ENCODE data around the gene FNDC4.

Gene FNDC4

GRCh38 chr2:27489118-27489497 is 5.9 kb downstream of the FNDC4 start:
- peak in 1 of 2 experiments; percentile 5 for DNase-seq (ENCODE audit: low read depth in 1 of 2, low spot score in 1 of 2)
- TF ChIP-seq JUND (IDR thresholded peaks at IDR 0.05; ENCODE audit: low read depth), result no peak

GRCh38 chr2:27485496-27485895 is 9.5 kb downstream of the FNDC4 start:
- in situ Hi-C loops (cut with HindIII; ENCODE audit: low pct_unique_long_range_greater_than_20kb, low sequenced_read_pairs), result no loop called here
- no peak for DNase-seq (ENCODE audit: low read depth in 1 of 2, low spot score in 1 of 2)
- no peak for TF ChIP-seq JUND (IDR thresholded peaks at IDR 0.05; ENCODE audit: low read depth)

More at GRCh38 chr2:27489118-27489497, 5.9 kb downstream of the FNDC4 start:
- in situ Hi-C loops (cut with HindIII; ENCODE audit: low pct_unique_long_range_greater_than_20kb, low sequenced_read_pairs), result no loop called here

DNA sequence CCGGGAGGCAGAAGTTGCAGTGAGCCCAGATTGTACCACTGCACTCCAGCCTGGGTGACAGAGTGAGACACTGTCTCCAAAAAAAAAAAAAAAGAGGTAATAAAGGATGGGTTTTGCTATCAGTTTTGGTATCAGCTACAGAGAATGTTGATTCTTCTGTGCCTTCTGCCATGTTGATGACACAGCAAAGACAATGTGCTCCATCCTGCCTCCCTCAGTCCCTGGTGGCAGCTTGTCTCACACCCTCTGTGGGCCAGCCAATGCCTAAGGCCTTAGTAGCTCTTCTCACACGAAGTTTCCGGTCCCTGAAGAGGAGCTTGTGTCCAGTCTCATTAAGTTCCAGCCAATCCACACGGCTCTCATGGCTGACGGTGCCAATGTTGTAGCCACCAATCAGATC is 23.0 kb downstream of the FNDC4 start:
- no peak for DNase-seq (ENCODE audit: low read depth in 1 of 2, low spot score in 1 of 2)

DNA sequence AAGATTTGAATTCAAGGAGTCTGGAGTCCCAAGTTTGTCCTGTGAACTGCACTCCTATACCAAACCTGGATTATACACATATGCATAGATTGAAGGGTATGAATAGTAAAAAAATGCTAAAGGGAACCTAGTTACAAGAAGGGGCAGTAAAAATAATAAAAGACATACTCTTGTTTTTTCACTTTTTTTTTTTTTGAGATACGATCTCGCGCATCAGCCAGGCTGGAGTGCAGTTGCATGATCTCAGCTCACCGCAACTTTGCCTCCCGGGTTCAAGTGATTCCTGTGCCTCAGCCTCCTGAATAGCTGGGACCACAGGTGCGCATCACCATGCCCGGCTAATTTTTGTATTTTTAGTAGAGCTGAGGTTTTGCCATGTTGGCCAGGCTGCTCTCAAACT is 30.6 kb downstream of the FNDC4 start:
- no peak for DNase-seq (ENCODE audit: low read depth in 1 of 2, low spot score in 1 of 2)
- in situ Hi-C loops (cut with HindIII; ENCODE audit: low pct_unique_long_range_greater_than_20kb, low sequenced_read_pairs), result no loop called here
- no peak for TF ChIP-seq JUND (IDR thresholded peaks at IDR 0.05; ENCODE audit: low read depth)

More for the DNA sequence above, 23.0 kb downstream of the FNDC4 start:
- in situ Hi-C loops (cut with HindIII; ENCODE audit: low pct_unique_long_range_greater_than_20kb, low sequenced_read_pairs), result no loop called here
- TF ChIP-seq JUND (IDR thresholded peaks at IDR 0.05; ENCODE audit: low read depth), result no peak

GRCh38 chr2:27461118-27461517 is 33.9 kb downstream of the FNDC4 start:
- no peak for TF ChIP-seq JUND (IDR thresholded peaks at IDR 0.05; ENCODE audit: low read depth)
- DNase-seq (ENCODE audit: low read depth in 1 of 2, low spot score in 1 of 2), result no peak
- in situ Hi-C loops (cut with HindIII; ENCODE audit: low pct_unique_long_range_greater_than_20kb, low sequenced_read_pairs), result no loop called here

DNA sequence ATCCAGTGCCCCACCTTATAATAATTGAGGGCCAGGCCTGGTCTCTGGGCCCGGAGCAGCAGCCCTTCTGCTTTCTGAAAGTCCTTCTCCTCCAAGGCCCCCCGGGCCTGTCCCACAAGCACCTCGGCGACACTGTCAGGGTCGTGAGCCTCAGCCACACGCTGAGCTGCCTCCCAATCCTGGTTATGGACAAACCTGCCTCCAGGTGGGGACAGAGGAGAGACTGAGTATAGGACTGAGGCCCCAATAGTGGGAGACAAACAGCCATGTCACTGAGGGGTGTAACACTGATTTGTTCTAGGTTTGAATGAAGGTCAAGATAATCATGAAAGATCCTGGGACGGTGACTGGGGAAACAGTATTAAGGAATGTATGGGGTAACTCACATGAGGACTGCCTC is 41.0 kb downstream of the FNDC4 start:
- TF ChIP-seq JUND (IDR thresholded peaks at IDR 0.05; ENCODE audit: low read depth), result no peak
- DNase-seq (ENCODE audit: low read depth in 1 of 2, low spot score in 1 of 2), result no peak
- in situ Hi-C loops (cut with HindIII; ENCODE audit: low pct_unique_long_range_greater_than_20kb, low sequenced_read_pairs), result no loop called here

- no peak for DNase-seq (ENCODE audit: low read depth in 1 of 2, low spot score in 1 of 2)
- in situ Hi-C loops (cut with HindIII; ENCODE audit: low pct_unique_long_range_greater_than_20kb, low sequenced_read_pairs), result no loop called here
- TF ChIP-seq JUND (IDR thresholded peaks at IDR 0.05; ENCODE audit: low read depth), result no peak
These were observed 43.9 kb downstream of the FNDC4 start for GRCh38 chr2:27451095-27451494.

GRCh38 chr2:27448381-27448780 is 46.6 kb downstream of the FNDC4 start:
- no peak for DNase-seq (ENCODE audit: low read depth in 1 of 2, low spot score in 1 of 2)
- in situ Hi-C loops (cut with HindIII; ENCODE audit: low pct_unique_long_range_greater_than_20kb, low sequenced_read_pairs), result no loop called here
- TF ChIP-seq JUND (IDR thresholded peaks at IDR 0.05; ENCODE audit: low read depth), result no peak

DNA sequence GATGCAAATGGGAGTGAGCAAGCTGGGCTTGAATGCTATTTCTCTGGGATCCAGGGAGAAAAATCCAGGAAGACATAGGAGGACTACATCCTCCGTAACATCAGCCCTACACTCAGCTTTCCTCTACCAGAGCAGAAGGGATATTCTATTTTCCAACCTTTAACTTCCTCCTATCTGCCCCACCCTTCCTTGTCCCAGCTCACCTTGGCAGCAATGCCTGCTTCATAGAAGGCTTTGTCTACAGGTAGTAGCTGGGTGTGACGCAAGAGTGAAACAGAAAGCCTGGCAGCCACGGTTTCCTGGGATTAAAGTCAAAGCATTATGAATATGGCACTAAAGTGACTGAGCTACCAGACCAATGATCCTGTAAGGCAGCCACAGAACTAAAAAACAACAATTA is 48.9 kb downstream of the FNDC4 start:
- peak in 1 of 2 experiments; percentile 23 for DNase-seq (ENCODE audit: low read depth in 1 of 2, low spot score in 1 of 2)
- TF ChIP-seq JUND (IDR thresholded peaks at IDR 0.05; ENCODE audit: low read depth), result no peak
- in situ Hi-C loops (cut with HindIII; ENCODE audit: low pct_unique_long_range_greater_than_20kb, low sequenced_read_pairs), result no loop called here

DNA sequence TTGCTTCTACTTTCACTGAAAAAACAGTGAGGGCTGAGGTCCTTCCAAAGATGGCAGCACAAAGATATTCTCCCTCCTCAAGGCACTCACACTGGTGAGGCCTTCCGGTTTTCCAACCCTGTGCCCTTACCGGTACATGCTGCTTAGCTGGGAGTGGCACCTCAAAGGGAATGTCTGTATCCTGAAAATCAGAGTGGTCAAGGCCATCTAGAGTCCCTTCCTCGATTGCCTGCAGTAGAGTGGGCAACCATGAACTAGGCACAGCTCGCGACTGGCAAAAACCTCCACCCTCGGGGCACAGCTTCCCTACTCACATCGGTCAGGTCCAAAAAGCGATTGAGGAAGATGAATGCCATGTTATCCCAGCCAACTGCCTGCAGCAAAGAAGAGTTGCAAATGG is 49.4 kb downstream of the FNDC4 start:
- no peak for DNase-seq (ENCODE audit: low read depth in 1 of 2, low spot score in 1 of 2)
- TF ChIP-seq JUND (IDR thresholded peaks at IDR 0.05; ENCODE audit: low read depth), result no peak

GRCh38 chr2:27445155-27445554 is 49.8 kb downstream of the FNDC4 start:
- in situ Hi-C loops (cut with HindIII; ENCODE audit: low pct_unique_long_range_greater_than_20kb, low sequenced_read_pairs), result no loop called here
- TF ChIP-seq JUND (IDR thresholded peaks at IDR 0.05; ENCODE audit: low read depth), result no peak
- no peak for DNase-seq (ENCODE audit: low read depth in 1 of 2, low spot score in 1 of 2)

More for the DNA sequence above, 49.4 kb downstream of the FNDC4 start:
- in situ Hi-C loops (cut with HindIII; ENCODE audit: low pct_unique_long_range_greater_than_20kb, low sequenced_read_pairs), result no loop called here

DNA sequence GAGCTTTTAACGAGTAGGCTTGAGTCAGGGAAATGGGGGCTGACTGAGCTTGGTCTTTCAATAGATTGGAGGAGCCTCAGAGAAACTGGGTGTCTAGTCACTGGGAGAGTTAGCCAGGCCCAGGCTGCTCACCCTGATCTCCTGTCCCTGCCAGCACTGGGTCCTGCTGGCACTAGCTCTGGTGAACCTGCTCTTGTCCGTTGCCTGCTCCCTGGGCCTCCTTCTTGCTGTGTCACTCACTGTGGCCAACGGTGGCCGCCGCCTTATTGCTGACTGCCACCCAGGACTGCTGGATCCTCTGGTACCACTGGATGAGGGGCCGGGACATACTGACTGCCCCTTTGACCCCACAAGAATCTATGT is 52.1 kb downstream of the FNDC4 start:
- TF ChIP-seq JUND (IDR thresholded peaks at IDR 0.05; ENCODE audit: low read depth), result no peak
- in situ Hi-C loops (cut with HindIII; ENCODE audit: low pct_unique_long_range_greater_than_20kb, low sequenced_read_pairs), result no loop called here

DNA sequence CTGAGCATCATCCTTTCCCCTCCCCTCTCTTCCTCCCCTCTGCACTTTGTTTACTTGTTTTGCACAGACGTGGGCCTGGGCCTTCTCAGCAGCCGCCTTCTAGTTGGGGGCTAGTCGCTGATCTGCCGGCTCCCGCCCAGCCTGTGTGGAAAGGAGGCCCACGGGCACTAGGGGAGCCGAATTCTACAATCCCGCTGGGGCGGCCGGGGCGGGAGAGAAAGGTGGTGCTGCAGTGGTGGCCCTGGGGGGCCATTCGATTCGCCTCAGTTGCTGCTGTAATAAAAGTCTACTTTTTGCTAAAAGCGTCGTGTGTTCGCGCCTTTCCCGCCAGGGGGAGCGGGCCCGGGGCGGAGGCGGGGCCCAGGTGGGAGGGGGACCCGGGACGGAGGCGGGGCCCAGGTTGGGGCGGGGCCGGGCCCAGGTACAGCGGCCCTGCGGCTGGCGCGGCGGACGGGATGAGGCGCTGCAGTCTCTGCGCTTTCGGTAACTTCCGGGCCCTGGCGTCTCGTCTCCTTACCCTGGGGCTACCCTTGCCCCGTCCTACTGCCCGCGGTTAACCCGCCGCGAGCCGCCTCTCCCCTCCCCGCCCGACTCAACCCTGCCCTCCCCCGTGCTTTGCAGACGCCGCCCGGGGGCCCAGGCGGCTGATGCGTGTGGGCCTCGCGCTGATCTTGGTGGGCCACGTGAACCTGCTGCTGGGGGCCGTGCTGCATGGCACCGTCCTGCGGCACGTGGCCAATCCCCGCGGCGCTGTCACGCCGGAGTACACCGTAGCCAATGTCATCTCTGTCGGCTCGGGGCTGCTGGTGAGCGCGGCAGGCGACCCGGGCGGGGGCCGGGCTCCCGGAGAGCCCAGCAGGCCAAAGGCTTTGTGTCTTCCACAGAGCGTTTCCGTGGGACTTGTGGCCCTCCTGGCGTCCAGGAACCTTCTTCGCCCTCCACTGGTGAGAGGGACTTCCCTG is 52.8 kb downstream of the FNDC4 start, which contains the start of gene KRTCAP3:
KRTCAP3 (plus strand) TSS at position 424 of the 962 bp plus-strand sequence; CDS start at position 456, 32 bp downstream.
- in situ Hi-C loops (cut with HindIII; ENCODE audit: low pct_unique_long_range_greater_than_20kb, low sequenced_read_pairs), result no loop called here
- TF ChIP-seq JUND (IDR thresholded peaks at IDR 0.05; ENCODE audit: low read depth), result no peak
- no peak for DNase-seq (ENCODE audit: low read depth in 1 of 2, low spot score in 1 of 2)

More for the DNA sequence above, 52.1 kb downstream of the FNDC4 start:
- DNase-seq (ENCODE audit: low read depth in 1 of 2, low spot score in 1 of 2), result no peak

All from T47D (cell line).